ENCODE results near the gene SCFD2. TPM values are rescaled to one million over a fixed set of nuclear protein-coding genes. Genes with fewer than 3 reads are reported as not detected.

Gene SCFD2
- total and polyA plus RNA-seq, 10 of the 15 experiments (the other 5 are each of a cell fraction or from before 2014, with no cell fraction given) = 4.8 to 37.6 (median 24.9) TPM

- no peak for TF ChIP-seq POU2F2 (IDR thresholded peaks at IDR 0.05; ENCODE audit: borderline replicate concordance, low read depth, low read length)
- no peak for TF ChIP-seq NFXL1 (IDR thresholded peaks at IDR 0.05; ENCODE audit: borderline replicate concordance)
- TF ChIP-seq ZZZ3 (IDR thresholded peaks at IDR 0.05; ENCODE audit: control insufficient read depth, insufficient read length, low read depth) = no peak
- TF ChIP-seq BMI1 (IDR thresholded peaks at IDR 0.05; ENCODE audit: borderline replicate concordance) = no peak
- TF ChIP-seq TARDBP (IDR thresholded peaks at IDR 0.05; ENCODE audit: borderline replicate concordance) = no peak
- TF ChIP-seq, protein P1, sequence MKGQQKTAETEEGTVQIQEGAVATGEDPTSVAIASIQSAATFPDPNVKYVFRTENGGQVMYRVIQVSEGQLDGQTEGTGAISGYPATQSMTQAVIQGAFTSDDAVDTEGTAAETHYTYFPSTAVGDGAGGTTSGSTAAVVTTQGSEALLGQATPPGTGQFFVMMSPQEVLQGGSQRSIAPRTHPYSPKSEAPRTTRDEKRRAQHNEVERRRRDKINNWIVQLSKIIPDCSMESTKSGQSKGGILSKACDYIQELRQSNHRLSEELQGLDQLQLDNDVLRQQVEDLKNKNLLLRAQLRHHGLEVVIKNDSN (IDR thresholded peaks at IDR 0.05; ENCODE audit: borderline replicate concordance, extremely low read length, insufficient read depth, low read depth, low read length) = no peak
- TF ChIP-seq MXI1 (IDR thresholded peaks at IDR 0.05; ENCODE audit: low read depth, low read length) = no peak
- TF ChIP-seq SIX5 (IDR thresholded peaks at IDR 0.05; ENCODE audit: low read depth, low read length, severe bottlenecking) = no peak
Measured at GRCh38 chr4:52933738-52934137, 432.1 kb downstream of the SCFD2 start (continued).

GRCh38 chr4:52932591-52933470 lies 433.0 kb downstream of the SCFD2 start:
- ChIA-PET CTCF (interaction anchor here (0.6 to 2.5 kb wide), 2 partner anchors 11 to 21 kb away, joined by 4 to 13 read pairs; no protein-coding TSS in a partner anchor), SMC1A (ENCODE audit: uncharacterized antibody, unreplicated experiment) (interaction anchor here (0.6 to 1.1 kb wide), 2 partner anchors 18 to 132 kb away, joined by 3 read pairs; no protein-coding TSS in a partner anchor), POLR2A (no interaction called here), RAD21 (ENCODE audit: unreplicated experiment) (no interaction called here)
- intact Hi-C loops (cut with micrococcal nuclease; ENCODE audit: unreplicated experiment) (no loop called here), in situ Hi-C loops (cut with MboI) (no loop called here)
- Histone ChIP-seq H3K36me3 (ENCODE audit: control insufficient read depth in 2 of 2, insufficient read depth in 2 of 2, low read length in 1 of 2) (peaks cover 0 to 3% of the 10 kb centered on the region in 2 experiments; a peak in 1 of 4 replicates), H4K20me1 (ENCODE audit: control insufficient read depth, insufficient read depth) (no peaks in the 10 kb centered on the region), H3K27me3 (replicated peaks in 1 of 2; ENCODE audit: control insufficient read depth in 2 of 2, insufficient read depth in 2 of 2, low read length in 1 of 2) (no peaks in the 10 kb centered on the region), H3K4me3 (no peak overlapping the region), H3K4me2 (ENCODE audit: control insufficient read depth, insufficient read depth) (no peak overlapping the region), H3K27ac (ENCODE audit: control insufficient read depth, insufficient read depth) (no peak overlapping the region), H2AFZ (ENCODE audit: control insufficient read depth, low read depth, low read length) (no peak overlapping the region), H3K9me3 (replicated peaks; ENCODE audit: control insufficient read depth, insufficient read depth, low read length) (no peaks in the 10 kb centered on the region), H3K9ac (ENCODE audit: control insufficient read depth, insufficient read depth, low read length) (no peak overlapping the region), H3K79me2 (ENCODE audit: control insufficient read depth, insufficient read depth, low read length) (no peaks in the 10 kb centered on the region), H3K4me1 (ENCODE audit: control insufficient read depth, insufficient read depth, low read length) (no peaks in the 10 kb centered on the region)
- DNase-seq (ENCODE audit: low read depth, low spot score) (no peak), ATAC-seq (no peak), FAIRE-seq (no peak)
- whole genome bisulfite sequencing (ENCODE audit: insufficient coverage, insufficient replicate concordance, low lambda C conversion rate, missing lambda C conversion rate) = 78% methylated on average over 5 of the region's 5 CpGs
- no TSS peak for BruUV-seq (replicated peaks)
- TF ChIP-seq ZNF622 (IDR thresholded peaks at IDR 0.05) (no peak), CHD2 (IDR thresholded peaks at IDR 0.05; ENCODE audit: borderline replicate concordance, low read depth, low read length) (no peak), BRCA1 (IDR thresholded peaks at IDR 0.05; ENCODE audit: low read depth, low read length) (no peak), FOS (IDR thresholded peaks at IDR 0.05; ENCODE audit: borderline replicate concordance, extremely low read depth, insufficient read length) (no peak), JUNB (IDR thresholded peaks at IDR 0.05) (no peak), RCOR1 (conservative IDR thresholded peaks at IDR 0.05; ENCODE audit: low read depth, low read length) (no peak), HDAC6 (IDR thresholded peaks at IDR 0.05; ENCODE audit: unreplicated experiment) (no peak), CHD4 (IDR thresholded peaks at IDR 0.05) (no peak)
- TF ChIP-seq, protein P2, sequence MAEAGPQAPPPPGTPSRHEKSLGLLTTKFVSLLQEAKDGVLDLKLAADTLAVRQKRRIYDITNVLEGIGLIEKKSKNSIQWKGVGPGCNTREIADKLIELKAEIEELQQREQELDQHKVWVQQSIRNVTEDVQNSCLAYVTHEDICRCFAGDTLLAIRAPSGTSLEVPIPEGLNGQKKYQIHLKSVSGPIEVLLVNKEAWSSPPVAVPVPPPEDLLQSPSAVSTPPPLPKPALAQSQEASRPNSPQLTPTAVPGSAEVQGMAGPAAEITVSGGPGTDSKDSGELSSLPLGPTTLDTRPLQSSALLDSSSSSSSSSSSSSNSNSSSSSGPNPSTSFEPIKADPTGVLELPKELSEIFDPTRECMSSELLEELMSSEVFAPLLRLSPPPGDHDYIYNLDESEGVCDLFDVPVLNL (IDR thresholded peaks at IDR 0.05; ENCODE audit: low read depth, low read length) = no peak
